GM13976 (cell line): ENCODE results near the gene MLPH.
A peak's percentile ranks its signal among the peaks of the same experiment; 100 is the strongest.

Experiments
- DNase-seq: peaks from one replicate; pipeline ENCODE4 v3.0.0; 2012; ENCODE audit warnings: low spot score
- in situ Hi-C: fragments of 300-500 bp; cut with MboI; formaldehyde crosslinking; loops from one replicate; pipeline ENCODE4 v1.12.0; 2022; ENCODE audit warnings: low sequenced_read_pairs, mixed read lengths, inconsistent platforms; ENCODE audit not compliant: unreplicated experiment
- TF ChIP-seq, protein P1 (sequence below): IDR thresholded peaks from 2 replicates; pipeline ENCODE4 v1.5.1; 2012; ENCODE audit warnings: borderline replicate concordance, mild to moderate bottlenecking; ENCODE audit not compliant: insufficient read depth; ENCODE audit errors: extremely low read depth, missing control alignments, control extremely low read depth

Gene MLPH

DNA sequence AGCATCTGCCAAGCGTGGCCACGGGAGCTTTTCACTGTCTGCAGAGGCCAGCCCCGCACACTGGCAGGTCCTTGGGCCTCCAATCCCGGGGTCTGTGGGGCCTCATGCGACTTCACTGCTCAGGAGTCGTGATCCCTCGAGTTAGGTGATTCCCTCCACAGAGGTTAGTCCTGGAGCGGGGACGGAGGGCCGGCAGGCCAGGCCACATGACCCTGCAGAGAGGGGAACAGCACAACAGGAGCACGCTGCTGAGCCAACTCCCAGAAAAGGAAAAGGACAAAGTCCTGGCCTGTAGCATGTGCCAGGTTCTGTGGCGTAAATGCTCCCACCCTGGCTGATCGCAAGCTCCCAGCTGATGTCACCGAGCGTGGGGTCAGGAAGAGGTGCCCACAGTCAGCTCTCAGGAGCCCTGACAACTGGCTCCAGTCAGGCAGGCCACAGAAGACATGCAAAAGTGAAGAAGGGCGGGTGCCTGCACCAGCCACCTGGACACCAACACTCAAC is 64.1 kb downstream of the MLPH start:
- in situ Hi-C loops = no loop called here
- TF ChIP-seq, protein P1, sequence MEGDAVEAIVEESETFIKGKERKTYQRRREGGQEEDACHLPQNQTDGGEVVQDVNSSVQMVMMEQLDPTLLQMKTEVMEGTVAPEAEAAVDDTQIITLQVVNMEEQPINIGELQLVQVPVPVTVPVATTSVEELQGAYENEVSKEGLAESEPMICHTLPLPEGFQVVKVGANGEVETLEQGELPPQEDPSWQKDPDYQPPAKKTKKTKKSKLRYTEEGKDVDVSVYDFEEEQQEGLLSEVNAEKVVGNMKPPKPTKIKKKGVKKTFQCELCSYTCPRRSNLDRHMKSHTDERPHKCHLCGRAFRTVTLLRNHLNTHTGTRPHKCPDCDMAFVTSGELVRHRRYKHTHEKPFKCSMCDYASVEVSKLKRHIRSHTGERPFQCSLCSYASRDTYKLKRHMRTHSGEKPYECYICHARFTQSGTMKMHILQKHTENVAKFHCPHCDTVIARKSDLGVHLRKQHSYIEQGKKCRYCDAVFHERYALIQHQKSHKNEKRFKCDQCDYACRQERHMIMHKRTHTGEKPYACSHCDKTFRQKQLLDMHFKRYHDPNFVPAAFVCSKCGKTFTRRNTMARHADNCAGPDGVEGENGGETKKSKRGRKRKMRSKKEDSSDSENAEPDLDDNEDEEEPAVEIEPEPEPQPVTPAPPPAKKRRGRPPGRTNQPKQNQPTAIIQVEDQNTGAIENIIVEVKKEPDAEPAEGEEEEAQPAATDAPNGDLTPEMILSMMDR = no peak
- no peak for DNase-seq

DNA sequence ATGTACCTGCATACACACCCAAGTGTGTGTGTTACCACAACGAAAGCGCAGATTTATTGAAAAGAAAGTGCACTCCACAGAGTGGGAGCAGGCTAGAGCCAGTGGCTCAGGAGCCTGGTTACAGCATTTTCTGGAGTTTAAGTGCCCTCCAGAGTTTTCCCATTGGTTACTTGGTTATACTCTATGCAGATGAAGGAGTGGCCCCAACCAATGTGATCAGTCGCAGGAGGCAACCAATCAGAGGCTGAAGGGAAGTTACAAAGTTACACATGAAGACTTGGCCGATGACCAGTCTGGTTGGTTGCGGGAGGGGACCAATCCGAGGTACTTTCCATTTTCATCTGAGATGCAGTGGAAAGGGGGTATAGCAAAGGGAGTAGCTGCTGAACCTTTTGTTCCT is 65.9 kb downstream of the MLPH start:
- in situ Hi-C loops = no loop called here
- TF ChIP-seq, protein P1 = no peak
- DNase-seq = no peak

DNA sequence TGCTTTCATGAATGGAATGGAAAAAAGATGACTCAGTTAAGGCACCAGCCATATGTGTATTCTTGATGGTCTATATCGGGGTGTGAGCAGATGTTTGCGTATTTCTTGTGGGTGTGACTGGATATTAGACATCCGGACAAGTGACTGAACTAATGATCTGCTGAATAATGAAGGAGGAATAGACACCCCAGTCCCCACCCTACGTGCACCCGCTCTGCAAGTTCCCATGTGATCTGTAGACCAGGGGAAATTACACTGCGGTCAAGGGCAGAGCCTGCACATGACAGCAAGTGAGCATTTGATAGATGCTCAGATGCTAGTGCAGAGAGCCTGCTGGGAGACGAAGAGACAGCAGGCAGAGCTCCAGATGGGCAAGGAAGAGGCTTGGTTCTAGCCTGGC is 66.9 kb downstream of the MLPH start:
- TF ChIP-seq, protein P1 = no peak
- in situ Hi-C loops = no loop called here
- DNase-seq = no peak

DNA sequence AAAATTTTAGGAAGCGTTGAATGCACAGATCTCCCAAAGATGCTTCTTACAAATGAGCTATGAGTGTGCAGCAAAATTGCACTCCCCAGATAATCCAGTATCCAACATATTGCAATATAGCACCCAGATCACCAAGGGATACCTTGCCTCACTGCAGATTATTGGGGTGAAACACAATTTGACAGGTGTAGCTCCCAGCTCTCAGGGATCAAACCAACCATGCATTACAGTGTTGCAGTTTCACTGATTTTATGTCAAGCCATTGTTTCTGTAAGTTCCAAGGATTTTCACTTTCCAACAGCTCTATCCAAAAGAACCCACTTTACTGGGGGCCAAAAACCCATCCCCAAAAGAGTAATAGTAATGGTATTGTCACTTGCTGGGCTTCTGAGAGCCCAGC is 68.5 kb downstream of the MLPH start:
- no peak for DNase-seq
- TF ChIP-seq, protein P1 = no peak
- in situ Hi-C loops = no loop called here

DNA sequence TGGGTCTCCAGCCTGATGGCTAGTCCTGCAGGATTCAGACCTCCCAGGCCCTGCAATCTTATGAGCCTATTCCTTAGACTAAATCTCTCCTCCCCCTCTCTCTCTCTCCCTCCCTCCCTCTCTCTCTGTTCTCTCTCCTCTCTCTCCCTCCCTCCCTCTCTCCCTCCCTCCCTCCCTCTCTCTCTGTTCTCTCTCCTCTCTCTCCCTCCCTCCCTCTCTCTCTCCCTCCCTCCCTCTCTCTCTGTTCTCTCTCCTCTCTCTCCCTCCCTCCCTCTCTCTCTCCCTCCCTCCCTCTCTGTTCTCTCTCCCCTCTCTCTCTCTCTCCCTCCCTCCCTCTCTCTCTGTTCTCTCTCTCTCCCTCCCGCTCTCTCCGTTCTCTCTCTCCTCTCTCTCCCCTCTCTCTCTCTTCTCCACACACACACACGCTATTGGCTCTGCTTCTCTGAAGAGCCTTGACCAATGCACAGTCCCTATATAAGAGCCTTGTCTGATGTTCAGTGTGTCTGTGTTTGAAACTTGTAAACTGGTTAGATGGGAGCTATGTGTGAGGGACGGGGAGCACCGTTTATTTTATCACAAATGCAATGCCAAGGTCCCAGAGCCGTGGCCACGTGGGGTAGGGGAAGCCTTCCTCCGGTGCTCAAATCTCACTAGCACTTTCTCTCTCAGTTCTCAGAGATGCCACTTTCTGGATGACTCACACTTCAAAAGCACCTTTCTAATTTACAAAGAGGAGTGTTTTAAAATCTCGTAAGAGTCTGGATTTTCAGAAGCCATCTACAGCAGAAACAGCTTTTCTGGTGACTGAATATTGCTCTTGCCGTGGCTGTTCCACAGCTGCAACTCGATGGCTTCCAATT is 70.0 kb downstream of the MLPH start:
- peak; percentile 73 for DNase-seq
- in situ Hi-C loops = no loop called here
- TF ChIP-seq, protein P1 = no peak

DNA sequence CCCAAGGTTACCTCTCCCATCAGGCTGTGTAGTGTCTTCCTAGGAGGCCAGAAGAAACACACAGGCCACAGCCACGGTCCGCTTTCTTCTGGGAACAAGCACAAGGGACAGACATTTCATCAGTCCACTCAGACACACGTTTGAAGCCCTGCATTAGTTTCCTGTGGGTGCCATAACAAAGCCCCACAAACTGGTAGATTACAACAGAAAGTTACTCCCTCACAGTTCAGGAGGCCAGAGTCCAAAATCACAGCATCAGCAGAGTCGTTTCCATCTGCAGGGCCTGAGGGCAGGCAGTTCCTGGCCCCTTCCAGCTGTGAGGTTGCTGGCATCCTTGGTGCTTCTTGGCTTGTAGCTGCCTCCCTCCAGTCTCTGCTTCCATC is 70.6 kb downstream of the MLPH start:
- in situ Hi-C loops = no loop called here
- TF ChIP-seq, protein P1 = no peak
- no peak for DNase-seq
